H1 (cell line): ENCODE results near the gene C5orf58. TPM values are rescaled to one million over a fixed set of nuclear protein-coding genes. Genes with fewer than 3 reads are reported as not detected.

ENCODE experiments used
- CTCF ChIA-PET: fragments of 300-600 bp; sonication (Branson Sonifier 250); formaldehyde crosslinking; loops from one replicate; lab custom pipeline; 2021; ENCODE audit not compliant: partially characterized antibody; lab: Charles Lee
- POLR2A ChIA-PET: fragments of 300-600 bp; sonication (Branson Sonifier 250); formaldehyde crosslinking; loops from one replicate; lab custom pipeline; 2021; ENCODE audit warnings: inconsistent platforms; ENCODE audit not compliant: partially characterized antibody; lab: Charles Lee
- DNase-seq, 2 experiments: peaks; one replicate each; pipeline versions ENCODE4 v3.0.0 to v3.0.0-alpha.2; 2010 to 2022; ENCODE audit warnings: low spot score in 2 of 2, low read depth in 1 of 2, mixed read lengths in 1 of 2
- FAIRE-seq: peaks from 2 replicates; lab custom pipeline; 2011; peaks lifted over from hg19 to GRCh38; lab: Jason Lieb, UNC
- H2AFZ ChIP-seq: 2 replicates; pipeline ENCODE4 v1.8.1; 2012; ENCODE audit warnings: low read length, inconsistent platforms
- H2AK5ac ChIP-seq: 2 replicates; pipeline ENCODE4 v1.6.1; 2013; ENCODE audit warnings: low read depth, low read length
- H2BK120ac ChIP-seq: replicated peaks from 2 replicates; pipeline ENCODE3; 2013; ENCODE audit warnings: low read depth, low read length, inconsistent platforms
- H2BK12ac ChIP-seq: 2 replicates; pipeline ENCODE4 v1.6.1; 2013; ENCODE audit warnings: low read depth, low read length
- H2BK15ac ChIP-seq: 2 replicates; pipeline ENCODE4 v1.6.1; 2013; ENCODE audit warnings: low read length
- H2BK20ac ChIP-seq: 2 replicates; pipeline ENCODE4 v1.6.1; 2013; ENCODE audit warnings: low read length
- H2BK5ac ChIP-seq: 2 replicates; pipeline ENCODE4 v1.6.1; 2013; ENCODE audit warnings: low read depth, low read length
- H3K14ac ChIP-seq: 2 replicates; pipeline ENCODE4 v1.6.1; 2013; ENCODE audit warnings: inconsistent platforms; ENCODE audit not compliant: insufficient read length
- H3K18ac ChIP-seq: 2 replicates; pipeline ENCODE4 v1.6.1; 2013; ENCODE audit warnings: low read length; ENCODE audit errors: extremely low read depth
- H3K23ac ChIP-seq: 2 replicates; pipeline ENCODE4 v1.6.1; 2013; ENCODE audit warnings: inconsistent platforms; ENCODE audit not compliant: insufficient read length
- H3K23me2 ChIP-seq: 2 replicates; pipeline ENCODE4 v1.6.1; 2013; ENCODE audit warnings: low read depth, low read length
- H3K27ac ChIP-seq: 2 replicates; pipeline ENCODE4 v1.6.1; 2011; ENCODE audit warnings: low read depth, low read length, inconsistent platforms
- H3K27me3 ChIP-seq, 4 experiments: replicated peaks in 1 of 4; 1 replicate in 1 of 4; 2 replicates in 3 of 4; pipeline versions ENCODE4 v1.6.1 to v1.8.1; 2011 to 2013; ENCODE audit warnings: low read length in 3 of 4, mild to moderate bottlenecking in 3 of 4, inconsistent platforms in 2 of 4, mixed read lengths in 2 of 4, moderate library complexity in 1 of 4; ENCODE audit not compliant: control insufficient read depth in 3 of 4, insufficient read depth in 3 of 4; ENCODE audit errors: extremely low read depth in 1 of 4
- H3K36me3 ChIP-seq, 4 experiments: 2 replicates each; pipeline versions ENCODE4 v1.6.1 to v1.8.1; 2011 to 2013; ENCODE audit warnings: mild to moderate bottlenecking in 4 of 4, low read length in 3 of 4, moderate library complexity in 2 of 4, control low read depth in 1 of 4, inconsistent platforms in 1 of 4; ENCODE audit not compliant: insufficient read depth in 4 of 4, control insufficient read depth in 2 of 4
- H3K4ac ChIP-seq: replicated peaks from 2 replicates; pipeline ENCODE3; 2013; ENCODE audit warnings: low read length, low read depth, mixed read lengths, inconsistent platforms; ENCODE audit not compliant: insufficient read length
- H3K4me1 ChIP-seq, 4 experiments: replicated peaks in 1 of 4; 1 replicate in 1 of 4; 2 replicates in 3 of 4; pipeline versions ENCODE4 v1.6.1 to v1.8.1; 2011 to 2013; ENCODE audit warnings: low read length in 3 of 4, inconsistent platforms in 2 of 4, mixed read lengths in 1 of 4; ENCODE audit not compliant: insufficient read depth in 4 of 4, control insufficient read depth in 3 of 4
- H3K4me2 ChIP-seq, 2 experiments: 2 replicates each; pipeline versions ENCODE4 v1.6.1 to v1.8.1; 2011 to 2013; ENCODE audit warnings: low read depth in 2 of 2, low read length in 2 of 2, control low read depth in 1 of 2, inconsistent platforms in 1 of 2, mild to moderate bottlenecking in 1 of 2; ENCODE audit not compliant: insufficient read depth in 1 of 2
- H3K4me3 ChIP-seq, 4 experiments: fragments of 200-600, 300-600 bp in 1 of 4; sonication (generic), shearing (Covaris generic), sonication (Bioruptor Twin) in 1 of 4; 2 replicates each; pipeline versions ENCODE4 v1.5.1 to v1.8.1; 2011 to 2016; ENCODE audit warnings: low read length in 4 of 4, low read depth in 3 of 4, control low read depth in 2 of 4, inconsistent platforms in 2 of 4, mild to moderate bottlenecking in 2 of 4, mixed read lengths in 1 of 4, moderate library complexity in 1 of 4; ENCODE audit not compliant: insufficient read depth in 2 of 4; ENCODE audit errors: extremely low read depth in 1 of 4
- H3K56ac ChIP-seq: replicated peaks from 2 replicates; pipeline ENCODE3; 2013; ENCODE audit warnings: low read depth, mild to moderate bottlenecking, mixed read lengths, low read length, inconsistent platforms; ENCODE audit not compliant: insufficient read length
- H3K79me1 ChIP-seq: 2 replicates; pipeline ENCODE4 v1.6.1; 2013; ENCODE audit warnings: low read depth, low read length, control low read depth
- H3K79me2 ChIP-seq, 2 experiments: 2 replicates each; pipeline versions ENCODE4 v1.6.1 to v1.8.1; 2012 to 2013; ENCODE audit warnings: low read length in 2 of 2, mild to moderate bottlenecking in 2 of 2, inconsistent platforms in 1 of 2; ENCODE audit not compliant: insufficient read depth in 2 of 2, control insufficient read depth in 1 of 2
- H3K9ac ChIP-seq, 4 experiments: replicated peaks in 1 of 4; 1 replicate in 1 of 4; 2 replicates in 3 of 4; pipeline versions ENCODE4 v1.6.1 to v1.8.1; 2011 to 2013; ENCODE audit warnings: low read depth in 3 of 4, low read length in 3 of 4, control low read depth in 2 of 4, mild to moderate bottlenecking in 2 of 4, moderate library complexity in 2 of 4, inconsistent platforms in 1 of 4; ENCODE audit errors: extremely low read depth in 1 of 4
- H3K9me3 ChIP-seq, 2 experiments: 2 replicates each; pipeline versions ENCODE4 v1.6.1 to v1.8.1; 2012 to 2013; ENCODE audit warnings: mild to moderate bottlenecking in 2 of 2, moderate library complexity in 2 of 2, control low read depth in 1 of 2, inconsistent platforms in 1 of 2, low read depth in 1 of 2, low read length in 1 of 2, mixed read lengths in 1 of 2; ENCODE audit not compliant: insufficient read depth in 2 of 2
- H4K20me1 ChIP-seq, 2 experiments: replicated peaks in 1 of 2; 2 replicates each; pipeline versions ENCODE3 to v1.8.1; 2011 to 2013; ENCODE audit warnings: inconsistent platforms in 2 of 2, low read length in 2 of 2, mild to moderate bottlenecking in 1 of 2; ENCODE audit not compliant: insufficient read depth in 2 of 2, control insufficient read depth in 1 of 2
- H4K5ac ChIP-seq: 2 replicates; pipeline ENCODE4 v1.6.1; 2013; ENCODE audit warnings: low read length, low read depth, mixed read lengths, inconsistent platforms; ENCODE audit not compliant: insufficient read length
- H4K8ac ChIP-seq: 2 replicates; pipeline ENCODE4 v1.8.0; 2013; ENCODE audit warnings: mild to moderate bottlenecking, moderate library complexity, low read length, inconsistent platforms; ENCODE audit not compliant: insufficient read depth; ENCODE audit errors: extremely low read depth
- H4K91ac ChIP-seq: replicated peaks from 2 replicates; pipeline ENCODE3; 2013; ENCODE audit warnings: low read length, mixed read lengths, inconsistent platforms; ENCODE audit not compliant: insufficient read length
- ASH2L ChIP-seq: fragments of 200-600, 300-600 bp; sonication (generic); IDR thresholded peaks from one replicate; pipeline ENCODE4 v1.7.1; 2017; ENCODE audit warnings: low read length
- BRCA1 ChIP-seq: IDR thresholded peaks from 2 replicates; pipeline ENCODE4 v1.6.1; 2012; ENCODE audit warnings: low read depth, low read length, improper control_type of control experiment
- CBX8 ChIP-seq: fragments of 300-800, 300-1000 bp; sonication (generic); IDR thresholded peaks from 2 replicates; pipeline ENCODE4 v1.7.1; 2016; ENCODE audit warnings: low read depth, low read length, borderline replicate concordance
- GTF2F1 ChIP-seq: IDR thresholded peaks from 2 replicates; pipeline ENCODE4 v1.6.1; 2012; ENCODE audit warnings: low read depth, low read length, improper control_type of control experiment, borderline replicate concordance
- KDM1A ChIP-seq: fragments of 200-600, 300-600 bp; sonication (generic); IDR thresholded peaks from 2 replicates; pipeline ENCODE4 v1.7.1; 2016; ENCODE audit warnings: mild to moderate bottlenecking, low read length, borderline replicate concordance
- RBBP5 ChIP-seq: IDR thresholded peaks from 2 replicates; pipeline ENCODE4 v1.7.1; 2012; ENCODE audit warnings: low read depth, mild to moderate bottlenecking, inconsistent platforms, low read length, moderate library complexity, borderline replicate concordance
- TAF7 ChIP-seq: optimal IDR thresholded peaks from 2 replicates; pipeline ENCODE3; 2011; ENCODE audit warnings: low read depth, mild to moderate bottlenecking, inconsistent platforms, low read length, moderate library complexity, borderline replicate concordance
- TBP ChIP-seq: IDR thresholded peaks from 2 replicates; pipeline ENCODE4 v1.6.1; 2011; ENCODE audit warnings: low read depth, low read length, improper control_type of control experiment
- WGBS, 2 experiments: shearing (Covaris generic) in 1 of 2; methylation state at CpG; one replicate each; pipeline versions ENCODE4 v1.1.6 to v1.1.7; 2013 to 2015; ENCODE audit warnings: low lambda C conversion rate in 2 of 2, mixed read lengths in 2 of 2, inconsistent platforms in 1 of 2, low coverage in 1 of 2, missing lambda C conversion rate in 1 of 2; ENCODE audit not compliant: insufficient replicate concordance in 2 of 2, insufficient coverage in 1 of 2, insufficient read length in 1 of 2; ENCODE audit errors: extremely low coverage in 1 of 2, missing lambda C conversion rate in 1 of 2; 5-methylcytosine and 5-hydroxymethylcytosine counted together
- polyA plus RNA-seq, 7 experiments: library from polyadenylated mRNA; depleted of rRNA in 3 of 7; stranded (reverse) in 5 of 7; unstranded in 2 of 7; fragments of >200 nt in 5 of 7; fragments of 200-250 nt in 2 of 7; gene quantifications; 1 replicate in 5 of 7; 2 replicates in 1 of 7; 4 replicates in 1 of 7; pipeline versions ENCODE4 v1.2.1 to v1.2.3, GENCODE V29; 2011 to 2013; ENCODE audit warnings: missing spikeins in 2 of 7, mixed read lengths in 2 of 7
- total RNA-seq: library from RNA; stranded (reverse); fragmentation: NEBNext Ultra II Directional; extraction: Animal tissue kit (Norgen Biotek cat#: 25700); gene quantifications from 2 replicates; pipeline ENCODE4 v1.2.1, GENCODE V29; 2021
- TF ChIP-seq, protein P1 (sequence below): IDR thresholded peaks from 2 replicates; pipeline ENCODE4 v1.6.1; 2011; ENCODE audit warnings: low read depth, mild to moderate bottlenecking, low read length; ENCODE audit not compliant: insufficient read depth

C5orf58 gene
- total and polyA plus RNA-seq, 2 of the 8 experiments (the other 6 are each of a cell fraction or from before 2014, with no cell fraction given), result 0.24 to 1.6 TPM

DNA sequence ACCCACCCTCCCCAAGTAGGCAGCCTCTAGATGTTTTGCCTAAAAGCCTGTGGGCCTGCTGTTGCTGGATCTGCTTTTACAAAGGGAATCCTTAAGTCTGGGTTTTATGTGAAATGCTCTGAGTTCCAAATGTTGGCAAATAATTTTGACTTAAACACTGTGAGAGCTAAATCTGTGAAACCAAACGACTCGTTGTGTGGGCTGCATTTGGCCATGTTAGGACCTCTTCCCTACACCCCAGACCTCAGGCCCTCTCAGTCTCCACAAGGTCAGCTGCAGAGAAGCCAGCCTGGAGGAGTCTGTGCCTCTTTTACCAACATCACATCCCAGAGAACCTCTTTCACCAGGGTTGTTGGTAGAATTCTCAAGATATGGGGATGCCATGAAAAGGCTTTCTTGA is 55.4 kb downstream of the C5orf58 start:
- FAIRE-seq, result no peak
- H2BK15ac ChIP-seq, result no peak overlapping the region
- no peak overlapping the region for H2AK5ac ChIP-seq
- no peaks in the 10 kb centered on the region for H4K20me1 ChIP-seq
- H3K79me2 ChIP-seq, result no peaks in the 10 kb centered on the region
- H3K4me1 ChIP-seq, result peaks cover 2 to 8% (median 3%) of the 10 kb centered on the region in 4 experiments; a peak in 4 of 7 replicates
- no peak overlapping the region for H3K4me3 ChIP-seq
- H2BK20ac ChIP-seq, result no peak overlapping the region
- no peak overlapping the region for H2BK12ac ChIP-seq
- 89% methylated on average over 2 of the region's 2 CpGs; no CpG with 5 or more reads in 1 of the 2 experiments for WGBS, 2 experiments
- DNase-seq, result no peak
- H3K79me1 ChIP-seq, result no peaks in the 10 kb centered on the region
- H4K5ac ChIP-seq, result no peak overlapping the region
- H3K4ac ChIP-seq, result no peak overlapping the region
- H3K4me2 ChIP-seq, result no peak overlapping the region
- H3K14ac ChIP-seq, result no peak overlapping the region
- H3K23me2 ChIP-seq, result no peaks in the 10 kb centered on the region
- H3K56ac ChIP-seq, result no peak overlapping the region
- peaks cover 17 to 18% of the 10 kb centered on the region in 2 experiments; a peak in 3 of 4 replicates for H3K9me3 ChIP-seq
- H4K8ac ChIP-seq, result no peak overlapping the region
- TF ChIP-seq CBX8 (no peak), TAF7 (no peak), GTF2F1 (no peak), TBP (no peak), BRCA1 (no peak), KDM1A (no peak), ASH2L (no peak), RBBP5 (no peak)
- TF ChIP-seq, protein P1, sequence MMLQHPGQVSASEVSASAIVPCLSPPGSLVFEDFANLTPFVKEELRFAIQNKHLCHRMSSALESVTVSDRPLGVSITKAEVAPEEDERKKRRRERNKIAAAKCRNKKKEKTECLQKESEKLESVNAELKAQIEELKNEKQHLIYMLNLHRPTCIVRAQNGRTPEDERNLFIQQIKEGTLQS, result no peak
- no peak overlapping the region for H2BK120ac ChIP-seq
- H3K9ac ChIP-seq, result no peak overlapping the region
- H3K27me3 ChIP-seq, result no peaks in the 10 kb centered on the region
- no peak overlapping the region for H3K18ac ChIP-seq
- ChIA-PET CTCF (interaction anchor here (0.9 to 3.4 kb wide), 3 partner anchors 21 to 204 kb away, joined by 3 to 14 read pairs (median 4); no protein-coding TSS in a partner anchor), POLR2A (no interaction called here)
- H3K23ac ChIP-seq, result no peak overlapping the region
- no peak overlapping the region for H4K91ac ChIP-seq
- H2AFZ ChIP-seq, result no peak overlapping the region
- no peak overlapping the region for H2BK5ac ChIP-seq
- no peak overlapping the region for H3K27ac ChIP-seq
- no peaks in the 10 kb centered on the region for H3K36me3 ChIP-seq
